ENCODE measurements around the gene TNFSF18. TPM values are rescaled to one million over a fixed set of nuclear protein-coding genes. Genes with fewer than 3 reads are reported as not detected.
"Not testable (repeated sequence)": the region's sequence is repeated elsewhere in the genome, so short reads cannot be mapped to it uniquely, and the experiment has no call there.

Gene TNFSF18
- not detected for polyA plus RNA-seq (2012; ENCODE audit: missing spikeins)

- DNase-seq (ENCODE audit: insufficient read length) = no peak
- no peak for FAIRE-seq
- no peak for TF ChIP-seq POLR2AphosphoS5 (IDR thresholded peaks at IDR 0.05; ENCODE audit: low read depth, low read length)
- no peak for TF ChIP-seq POLR2A (IDR thresholded peaks at IDR 0.05; ENCODE audit: low read depth, low read length)
- no peak for TF ChIP-seq TAF1 (IDR thresholded peaks at IDR 0.05; ENCODE audit: borderline replicate concordance, low read depth, low read length)
These were observed at the start of gene TNFSF18 for GRCh38 chr1:173050865-173051264. TNFSF18 (minus strand) TSS chr1:173050941; CDS start chr1:173050896, 45 bp downstream.

GRCh38 chr1:173099166-173099565, 48.4 kb upstream of the TNFSF18 start:
- no peak for FAIRE-seq
- no peak for DNase-seq (ENCODE audit: insufficient read length)
- no peak for TF ChIP-seq POLR2AphosphoS5 (IDR thresholded peaks at IDR 0.05; ENCODE audit: low read depth, low read length)
- no peak for TF ChIP-seq POLR2A (IDR thresholded peaks at IDR 0.05; ENCODE audit: low read depth, low read length)
- TF ChIP-seq TAF1 (IDR thresholded peaks at IDR 0.05; ENCODE audit: borderline replicate concordance, low read depth, low read length) = no peak

- FAIRE-seq (no peak), DNase-seq (ENCODE audit: insufficient read length) (no peak)
- no peak for TF ChIP-seq POLR2A (IDR thresholded peaks at IDR 0.05; ENCODE audit: low read depth, low read length)
- no peak for TF ChIP-seq TAF1 (IDR thresholded peaks at IDR 0.05; ENCODE audit: borderline replicate concordance, low read depth, low read length)
- no peak for TF ChIP-seq POLR2AphosphoS5 (IDR thresholded peaks at IDR 0.05; ENCODE audit: low read depth, low read length)
These were observed 47.4 kb upstream of the TNFSF18 start for GRCh38 chr1:173098117-173098516.

GRCh38 chr1:173097001-173097400, 46.3 kb upstream of the TNFSF18 start:
- FAIRE-seq = no peak
- no peak for DNase-seq (ENCODE audit: insufficient read length)
- TF ChIP-seq TAF1 (IDR thresholded peaks at IDR 0.05; ENCODE audit: borderline replicate concordance, low read depth, low read length) = no peak
- no peak for TF ChIP-seq POLR2AphosphoS5 (IDR thresholded peaks at IDR 0.05; ENCODE audit: low read depth, low read length)
- no peak for TF ChIP-seq POLR2A (IDR thresholded peaks at IDR 0.05; ENCODE audit: low read depth, low read length)

- TF ChIP-seq TAF1 (IDR thresholded peaks at IDR 0.05; ENCODE audit: borderline replicate concordance, low read depth, low read length) (no peak), POLR2AphosphoS5 (IDR thresholded peaks at IDR 0.05; ENCODE audit: low read depth, low read length) (no peak), POLR2A (IDR thresholded peaks at IDR 0.05; ENCODE audit: low read depth, low read length) (no peak)
- no peak for FAIRE-seq
- no peak for DNase-seq (ENCODE audit: insufficient read length)
These were observed 44.9 kb upstream of the TNFSF18 start for GRCh38 chr1:173095632-173096031.

- no peak for FAIRE-seq
- TF ChIP-seq TAF1 (IDR thresholded peaks at IDR 0.05; ENCODE audit: borderline replicate concordance, low read depth, low read length) (no peak), POLR2AphosphoS5 (IDR thresholded peaks at IDR 0.05; ENCODE audit: low read depth, low read length) (no peak), POLR2A (IDR thresholded peaks at IDR 0.05; ENCODE audit: low read depth, low read length) (no peak)
- no peak for DNase-seq (ENCODE audit: insufficient read length)
These were observed 43.8 kb upstream of the TNFSF18 start for GRCh38 chr1:173094541-173094940.

GRCh38 chr1:173093691-173094445, 43.1 kb upstream of the TNFSF18 start:
- FAIRE-seq (no peak), DNase-seq (ENCODE audit: insufficient read length) (no peak)
- TF ChIP-seq POLR2AphosphoS5 (IDR thresholded peaks at IDR 0.05; ENCODE audit: low read depth, low read length) (no peak), POLR2A (IDR thresholded peaks at IDR 0.05; ENCODE audit: low read depth, low read length) (no peak), TAF1 (IDR thresholded peaks at IDR 0.05; ENCODE audit: borderline replicate concordance, low read depth, low read length) (no peak)

- FAIRE-seq (no peak), DNase-seq (ENCODE audit: insufficient read length) (no peak)
- TF ChIP-seq POLR2A (IDR thresholded peaks at IDR 0.05; ENCODE audit: low read depth, low read length) = no peak
- TF ChIP-seq TAF1 (IDR thresholded peaks at IDR 0.05; ENCODE audit: borderline replicate concordance, low read depth, low read length) = no peak
- no peak for TF ChIP-seq POLR2AphosphoS5 (IDR thresholded peaks at IDR 0.05; ENCODE audit: low read depth, low read length)
These were observed 33.6 kb upstream of the TNFSF18 start for GRCh38 chr1:173084292-173084691.

GRCh38 chr1:173082913-173083312, 32.2 kb upstream of the TNFSF18 start:
- FAIRE-seq (no peak), DNase-seq (ENCODE audit: insufficient read length) (no peak)
- TF ChIP-seq POLR2A (IDR thresholded peaks at IDR 0.05; ENCODE audit: low read depth, low read length) = no peak
- no peak for TF ChIP-seq POLR2AphosphoS5 (IDR thresholded peaks at IDR 0.05; ENCODE audit: low read depth, low read length)
- TF ChIP-seq TAF1 (IDR thresholded peaks at IDR 0.05; ENCODE audit: borderline replicate concordance, low read depth, low read length) = no peak

GRCh38 chr1:173074217-173074616, 23.5 kb upstream of the TNFSF18 start:
- not testable (repeated sequence) for FAIRE-seq

GRCh38 chr1:173064011-173064410, 13.3 kb upstream of the TNFSF18 start:
- DNase-seq (ENCODE audit: insufficient read length) = no peak
- TF ChIP-seq POLR2A (IDR thresholded peaks at IDR 0.05; ENCODE audit: low read depth, low read length) = no peak
- no peak for TF ChIP-seq POLR2AphosphoS5 (IDR thresholded peaks at IDR 0.05; ENCODE audit: low read depth, low read length)
- TF ChIP-seq TAF1 (IDR thresholded peaks at IDR 0.05; ENCODE audit: borderline replicate concordance, low read depth, low read length) = no peak
- FAIRE-seq = no peak

More at GRCh38 chr1:173074217-173074616, 23.5 kb upstream of the TNFSF18 start:
- DNase-seq (ENCODE audit: insufficient read length) = not testable (repeated sequence)

- FAIRE-seq (no peak), DNase-seq (ENCODE audit: insufficient read length) (no peak)
- no peak for TF ChIP-seq TAF1 (IDR thresholded peaks at IDR 0.05; ENCODE audit: borderline replicate concordance, low read depth, low read length)
- no peak for TF ChIP-seq POLR2AphosphoS5 (IDR thresholded peaks at IDR 0.05; ENCODE audit: low read depth, low read length)
- TF ChIP-seq POLR2A (IDR thresholded peaks at IDR 0.05; ENCODE audit: low read depth, low read length) = no peak
These were observed 12.4 kb upstream of the TNFSF18 start for GRCh38 chr1:173063171-173063570.
